22Rv1 (cell line): ENCODE results near the gene TRIM63.

ENCODE experiments used
- H3K27ac ChIP-seq: fragments of 450-650 bp; 2 replicates; pipeline ENCODE4 v1.5.1; 2017
- CTCF ChIP-seq: fragments of 450-650 bp; IDR thresholded peaks from 2 replicates; pipeline ENCODE4 v1.5.1; 2017; ENCODE audit warnings: mild to moderate bottlenecking
- ZFX ChIP-seq: fragments of 450-650 bp; IDR thresholded peaks from 2 replicates; pipeline ENCODE4 v1.6.1; 2017; ENCODE audit warnings: antibody characterized with exemption, borderline replicate concordance

The TRIM63 gene

DNA sequence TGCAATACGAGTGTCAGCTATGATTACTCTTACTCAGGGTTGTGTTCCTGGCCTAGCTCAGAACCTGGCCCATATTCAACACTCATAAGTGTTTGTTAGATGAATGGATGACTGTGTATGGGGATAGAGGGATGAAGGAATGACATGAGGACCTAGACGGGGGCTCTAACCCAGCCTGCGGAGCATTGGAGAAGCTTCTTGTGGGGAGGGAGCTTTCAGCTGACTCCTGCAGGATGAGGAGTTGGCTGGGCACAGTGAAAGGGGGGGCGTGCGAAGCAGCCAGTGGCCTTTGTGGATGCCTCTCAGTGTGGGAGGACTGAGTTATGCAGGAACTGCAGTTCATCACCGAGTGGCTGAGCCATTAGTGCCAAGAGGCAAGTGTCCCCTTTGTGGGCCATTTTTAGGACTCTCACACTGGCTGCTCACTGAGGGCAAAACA is 47.1 kb downstream of the TRIM63 start:
- no peak overlapping the region for H3K27ac ChIP-seq
- TF ChIP-seq CTCF: no peak
- TF ChIP-seq ZFX: no peak

GRCh38 chr1:26019641-26020315 is 47.7 kb downstream of the TRIM63 start:
- TF ChIP-seq ZFX (no peak), CTCF (no peak)
- no peak overlapping the region for H3K27ac ChIP-seq

GRCh38 chr1:26017606-26018005 is 49.8 kb downstream of the TRIM63 start:
- no peak overlapping the region for H3K27ac ChIP-seq
- TF ChIP-seq ZFX: no peak
- no peak for TF ChIP-seq CTCF

DNA sequence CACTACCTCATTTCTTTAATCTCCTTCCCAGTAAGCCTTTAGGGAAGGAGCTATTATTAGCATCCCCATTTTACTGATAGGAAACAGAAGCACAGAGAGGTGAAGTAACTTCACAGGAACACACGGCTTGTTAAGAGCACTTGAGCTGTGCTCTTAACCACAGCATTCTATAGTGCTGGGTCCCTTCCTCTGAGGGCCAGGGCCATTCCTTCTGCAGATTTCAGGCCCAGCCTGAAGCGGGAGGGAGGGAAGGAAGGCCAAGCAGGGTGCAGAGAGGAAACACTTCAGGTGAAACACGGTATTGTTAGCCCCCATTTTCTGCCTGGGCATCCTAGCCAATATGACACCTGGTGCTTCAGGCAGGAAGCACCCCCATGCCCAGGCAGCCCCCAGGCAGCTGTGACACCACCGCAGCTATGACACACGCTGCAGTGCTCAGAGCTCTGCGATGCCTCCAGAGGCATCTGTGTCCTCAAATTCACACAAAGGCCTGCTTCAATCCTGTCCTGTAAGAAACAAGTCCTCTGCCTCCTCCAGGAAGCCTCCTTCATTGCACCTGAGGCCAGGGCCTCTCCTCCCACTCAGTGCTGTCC is 50.4 kb downstream of the TRIM63 start:
- no peak overlapping the region for H3K27ac ChIP-seq
- no peak for TF ChIP-seq CTCF
- TF ChIP-seq ZFX: no peak

DNA sequence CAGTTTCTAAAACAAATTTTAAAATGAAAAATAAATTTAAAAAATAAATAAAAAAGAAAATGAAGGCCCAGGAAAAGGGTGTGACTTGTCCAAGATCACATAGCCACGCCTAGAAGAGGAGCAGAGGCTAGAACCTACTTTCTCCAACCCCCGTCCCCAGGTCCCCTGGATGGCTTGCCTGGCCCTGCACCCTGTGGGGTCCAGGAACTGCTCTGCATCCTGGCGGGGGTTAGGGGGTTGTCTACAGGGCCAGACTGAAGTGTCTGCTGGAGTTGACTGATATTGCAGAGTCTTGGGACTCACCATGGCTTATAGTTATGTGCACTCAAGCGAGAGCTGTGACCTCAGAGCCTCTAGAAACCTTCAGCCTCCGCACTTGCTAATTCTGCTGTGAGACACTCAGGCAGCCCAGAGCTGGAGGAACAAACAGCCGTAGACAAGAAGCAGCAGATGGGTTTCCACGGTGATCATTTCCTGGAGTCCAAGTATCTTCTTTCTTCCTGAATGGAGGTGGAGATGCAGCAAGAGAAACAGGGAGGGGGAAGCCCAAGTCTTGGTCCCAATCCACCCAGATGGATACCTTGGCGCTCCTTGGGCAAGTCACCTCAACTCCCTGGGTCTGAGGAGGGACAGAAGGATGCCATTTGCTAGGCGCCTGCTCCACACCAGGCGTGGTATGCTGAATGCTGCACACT is 51.0 kb downstream of the TRIM63 start:
- TF ChIP-seq ZFX (no peak), CTCF (no peak)
- no peak overlapping the region for H3K27ac ChIP-seq

DNA sequence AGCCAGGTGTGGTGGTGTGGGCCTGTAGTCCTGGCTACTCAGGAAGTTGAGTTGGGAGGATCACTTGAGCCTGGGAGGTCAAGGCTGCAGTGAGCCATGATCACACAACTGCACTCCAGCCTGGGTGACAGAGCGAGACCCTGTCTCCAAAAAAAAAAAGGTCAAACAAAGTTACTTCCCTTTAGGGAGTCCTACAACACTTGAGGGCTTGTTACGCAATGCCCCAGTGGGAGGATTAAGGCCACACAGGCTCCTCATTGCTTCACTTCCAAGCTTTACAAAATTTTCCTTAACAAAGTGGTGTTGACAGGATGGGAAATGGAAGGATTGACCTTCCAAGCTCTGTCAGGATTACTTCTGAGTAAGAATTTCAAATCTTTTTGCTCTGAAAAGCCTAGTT is 52.1 kb downstream of the TRIM63 start:
- TF ChIP-seq ZFX (no peak), CTCF (no peak)
- H3K27ac ChIP-seq: no peak overlapping the region

GRCh38 chr1:26014179-26014578 is 53.3 kb downstream of the TRIM63 start:
- no peak overlapping the region for H3K27ac ChIP-seq
- TF ChIP-seq ZFX: no peak
- no peak for TF ChIP-seq CTCF
